K562 (cell line): Measurements from ENCODE around the gene EFCAB9. TPM values are rescaled to one million over a fixed set of nuclear protein-coding genes. Genes with fewer than 3 reads are reported as not detected.

Experiments
- ATAC-seq: fragments of 200-7000 bp; cut with Tn5 transposase; 3 replicates; pipeline ENCODE4 v1.9.1; 2020; ENCODE audit warnings: moderate library complexity
- BruUV-seq: library from RNA; stranded (reverse); fragments of 400-500 nt; replicated peaks from 2 replicates; lab custom pipeline; 2021; lab: Mats Ljungman, UMichigan
- CTCF ChIA-PET: fragments of 300-600 bp; formaldehyde crosslinking; extraction: SDS; loops from one replicate; lab custom pipeline; 2021; ENCODE audit warnings: low intra/inter-chr PET ratio; lab: Yijun Ruan, JAX
- POLR2A ChIA-PET: fragments of 300-600, 350-650 bp; sonication (Branson Sonifier 250); formaldehyde crosslinking; extraction: SDS; loops from one replicate; lab custom pipeline; 2021; ENCODE audit warnings: antibody characterized with exemption, inconsistent platforms; lab: Yijun Ruan, JAX
- DNase-seq, 4 experiments: peaks; one replicate each; pipeline versions ENCODE4 v3.0.0 to v3.0.0-alpha.2; 2011 to 2018; ENCODE audit warnings: low spot score in 3 of 4, mixed read lengths in 3 of 4; ENCODE audit errors: extremely low read depth in 1 of 4
- FAIRE-seq: peaks from 2 replicates; lab custom pipeline; 2011; peaks lifted over from hg19 to GRCh38; lab: Jason Lieb, UNC
- H2AFZ ChIP-seq: 2 replicates; pipeline ENCODE4 v1.6.0; 2011; ENCODE audit warnings: low read depth, low read length, control low read depth, inconsistent platforms
- H3K27ac ChIP-seq: fragments of 200-600 bp; 3 replicates; pipeline ENCODE4 v1.8.0; 2011; ENCODE audit warnings: low read depth, mild to moderate bottlenecking, control low read depth, inconsistent platforms, low read length, moderate library complexity, mixed read lengths; ENCODE audit errors: extremely low read depth
- H3K27me3 ChIP-seq, 2 experiments: fragments of 300-600 bp in 1 of 2; 2 replicates in 1 of 2; 3 replicates in 1 of 2; pipeline versions ENCODE4 v1.6.0 to v1.8.0; 2011; ENCODE audit warnings: inconsistent platforms in 2 of 2, low read length in 2 of 2, mild to moderate bottlenecking in 1 of 2, mixed read lengths in 1 of 2, moderate library complexity in 1 of 2; ENCODE audit not compliant: control insufficient read depth in 2 of 2, insufficient read depth in 2 of 2
- H3K36me3 ChIP-seq: fragments of 300-600 bp; 3 replicates; pipeline ENCODE4 v1.8.0; 2011; ENCODE audit warnings: mild to moderate bottlenecking, low read length, inconsistent platforms; ENCODE audit not compliant: control insufficient read depth, insufficient read depth
- H3K4me1 ChIP-seq, 2 experiments: fragments of 200-600 bp in 1 of 2; replicated peaks in 1 of 2; 2 replicates in 1 of 2; 3 replicates in 1 of 2; pipeline versions ENCODE4 v1.5.1 to v1.8.0; 2011; ENCODE audit warnings: inconsistent platforms in 2 of 2, low read length in 2 of 2, mild to moderate bottlenecking in 1 of 2, mixed read lengths in 1 of 2, moderate library complexity in 1 of 2; ENCODE audit not compliant: control insufficient read depth in 2 of 2, insufficient read depth in 2 of 2
- H3K4me2 ChIP-seq: 2 replicates; pipeline ENCODE4 v1.6.1; 2011; ENCODE audit warnings: low read length, control low read depth, inconsistent platforms, mixed read lengths; ENCODE audit not compliant: insufficient read depth
- H3K4me3 ChIP-seq: fragments of 200-600 bp; sonication (generic), shearing (Covaris generic); 2 replicates; pipeline ENCODE4 v1.5.1; 2016; ENCODE audit warnings: control low read depth, inconsistent platforms
- H3K79me2 ChIP-seq: fragments of 200-600 bp; 3 replicates; pipeline ENCODE4 v1.8.0; 2011; ENCODE audit warnings: low read length, inconsistent platforms; ENCODE audit not compliant: control insufficient read depth, insufficient read depth
- H3K9ac ChIP-seq, 2 experiments: 2 replicates each; pipeline versions ENCODE4 v1.6.0 to v1.6.1; 2011; ENCODE audit warnings: low read depth in 2 of 2, low read length in 2 of 2, control low read depth in 1 of 2, inconsistent platforms in 1 of 2, mild to moderate bottlenecking in 1 of 2, mixed read lengths in 1 of 2; ENCODE audit not compliant: insufficient read depth in 1 of 2
- H3K9me1 ChIP-seq: one replicate; pipeline ENCODE4 v1.6.0; 2011; ENCODE audit warnings: inconsistent platforms, mild to moderate bottlenecking, low read length, moderate library complexity; ENCODE audit not compliant: control insufficient read depth, insufficient read depth
- H3K9me3 ChIP-seq: replicated peaks from 2 replicates; pipeline ENCODE4 v1.5.1; 2011; ENCODE audit warnings: low read depth, low read length, inconsistent platforms; ENCODE audit not compliant: control insufficient read depth, insufficient read depth
- H4K20me1 ChIP-seq: replicated peaks from 2 replicates; pipeline ENCODE4 v1.6.1; 2011; ENCODE audit warnings: low read length, inconsistent platforms, mixed read lengths; ENCODE audit not compliant: control insufficient read depth, insufficient read depth
- DACH1 ChIP-seq: fragments of 450-650 bp; IDR thresholded peaks from 2 replicates; pipeline ENCODE4 v1.6.1; 2018; ENCODE audit not compliant: partially characterized antibody
- E2F3 ChIP-seq: fragments of 250-450 bp; sonication (Bioruptor Pico); IDR thresholded peaks from 2 replicates; pipeline ENCODE4 v1.4.0; 2020; ENCODE audit warnings: mild to moderate bottlenecking
- KLF10 ChIP-seq: fragments of 250-450 bp; sonication (Bioruptor Pico); IDR thresholded peaks from 2 replicates; pipeline ENCODE4 v1.6.1; 2021; ENCODE audit warnings: matching md5 sums
- KLF16 ChIP-seq: IDR thresholded peaks from 2 replicates; pipeline ENCODE4 v1.6.1; 2016; ENCODE audit warnings: antibody characterized with exemption
- MEF2A ChIP-seq: IDR thresholded peaks from 2 replicates; pipeline ENCODE4 v1.6.1; 2011; ENCODE audit warnings: low read depth, mild to moderate bottlenecking, low read length, moderate library complexity; ENCODE audit not compliant: control insufficient read depth
- NR2C2 ChIP-seq, 2 experiments: fragments of 200-800 bp in 1 of 2; sonication (Bioruptor generic) in 1 of 2; sonication (generic) in 1 of 2; formaldehyde crosslinking in 1 of 2; IDR thresholded peaks; 2 replicates each; pipeline versions ENCODE4 v1.6.1 to v1.8.0; 2016 to 2022; ENCODE audit warnings: mild to moderate bottlenecking in 1 of 2, missing compliant biosample characterization in 1 of 2, missing genetic modification characterization in 1 of 2, missing genetic modification reagents in 1 of 2
- SETDB1 ChIP-seq: IDR thresholded peaks from one replicate; pipeline ENCODE4 v1.6.1; 2012; ENCODE audit warnings: low read length, control low read depth, inconsistent platforms
- ZC3H4 ChIP-seq: sonication (generic); formaldehyde crosslinking; IDR thresholded peaks from 2 replicates; pipeline ENCODE4 v1.9.0; 2021; ENCODE audit warnings: missing genetic modification reagents, borderline replicate concordance
- ZNF146 ChIP-seq: IDR thresholded peaks from one replicate; pipeline ENCODE4 v1.6.1; 2018; ENCODE audit warnings: missing compliant biosample characterization; ENCODE audit not compliant: unreplicated experiment
- ZNF445 ChIP-seq: fragments of 250-450 bp; sonication (Bioruptor Pico); IDR thresholded peaks from 2 replicates; pipeline ENCODE4 v1.4.0; 2020; ENCODE audit warnings: low read depth, mild to moderate bottlenecking, moderate library complexity
- WGBS: fragments of 100-300 bp; shearing (Covaris generic); methylation state at CpG from one replicate; pipeline ENCODE4 v1.1.6; 2016; ENCODE audit warnings: low coverage, mixed read lengths; ENCODE audit not compliant: insufficient coverage; ENCODE audit errors: missing lambda C conversion rate; 5-methylcytosine and 5-hydroxymethylcytosine counted together
- in situ Hi-C: fragments of 300-500 bp; cut with MboI; formaldehyde crosslinking; loops from 4 replicates; pipeline ENCODE4 v1.15.0; 2018; ENCODE audit warnings: inconsistent platforms, mixed read lengths
- intact Hi-C: fragments of 100-400 bp; cut with micrococcal nuclease; formaldehyde crosslinking; loops from 2 replicates; pipeline ENCODE4 v1.14.2; 2022
- polyA plus RNA-seq, 8 experiments: library from polyadenylated mRNA; depleted of rRNA in 4 of 8; stranded (reverse) in 5 of 8; unstranded in 3 of 8; fragments of >200 nt; fragmentation: Nextera tagmentation in 2 of 8; fragmentation: Illumina TruSeq in 1 of 8; extraction: Ambion mirVana in 2 of 8; extraction: Trizol in 1 of 8; gene quantifications; 2 replicates each; pipeline versions ENCODE4 v1.2.1 to v1.2.3, GENCODE V29; 2011 to 2014; ENCODE audit warnings: inconsistent platforms in 1 of 8, missing spikeins in 1 of 8
- total RNA-seq, 7 experiments: library from RNA; depleted of rRNA in 6 of 7; stranded (reverse); fragments of >200 nt in 6 of 7; fragmentation: Illumina TruSeq in 2 of 7; extraction: Trizol in 2 of 7; gene quantifications; 2 replicates each; pipeline versions ENCODE4 v1.2.1 to v1.2.3, GENCODE V29; 2011 to 2021; ENCODE audit warnings: low replicate concordance in 1 of 7
- TF ChIP-seq, protein P1 (sequence below): fragments of 450-650 bp; formaldehyde crosslinking; IDR thresholded peaks from 2 replicates; pipeline ENCODE4 v1.4.0; 2020; ENCODE audit warnings: mild to moderate bottlenecking, moderate library complexity
- TF ChIP-seq, protein P2 (sequence below): fragments of 250-450 bp; sonication (Bioruptor Pico); IDR thresholded peaks from 2 replicates; pipeline ENCODE4 v1.4.0; 2020; ENCODE audit warnings: mild to moderate bottlenecking, moderate library complexity
- TF ChIP-seq, protein P3 (sequence below), 3 experiments: fragments of 200-800 bp in 1 of 3; fragments of 250-450 bp in 1 of 3; fragments of 450-650 bp in 1 of 3; sonication (Bioruptor Pico) in 1 of 3; sonication (Bioruptor generic) in 1 of 3; formaldehyde crosslinking in 1 of 3; IDR thresholded peaks; 2 replicates each; pipeline versions ENCODE4 v1.6.1 to v1.8.0; 2016 to 2022; ENCODE audit warnings: mild to moderate bottlenecking in 2 of 3, missing genetic modification characterization in 2 of 3, missing compliant biosample characterization in 1 of 3, moderate library complexity in 1 of 3

Gene EFCAB9
- total and polyA plus RNA-seq, 9 of the 15 experiments (the other 6 are each of a cell fraction or from before 2014, with no cell fraction given), result not detected

DNA sequence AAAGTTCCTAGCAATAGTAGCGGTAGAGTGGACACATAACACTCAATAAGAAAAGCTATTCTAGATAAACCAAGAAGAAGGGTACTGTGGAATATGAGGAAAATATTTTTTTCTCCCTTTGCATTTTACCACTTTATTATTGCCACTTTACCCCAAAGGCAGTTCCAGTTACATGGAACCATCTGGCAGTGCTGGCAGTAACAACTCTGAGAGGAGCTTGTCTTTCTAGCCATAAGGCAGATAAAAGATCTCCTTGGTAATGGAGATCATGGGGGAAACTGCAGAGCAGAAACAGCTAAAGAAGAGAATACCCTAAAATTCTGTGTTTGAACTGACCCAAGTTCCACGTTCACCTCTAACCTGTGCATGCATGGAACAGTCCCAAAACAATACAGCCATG lies 51.1 kb downstream of the EFCAB9 start (continued):
- TF ChIP-seq ZNF146 (CRISPR knock-in tag) (no peak), MEF2A (no peak), ZNF445 (no peak), KLF10 (CRISPR knock-in tag) (no peak), ZC3H4 (no peak)
- TF ChIP-seq, protein P1, sequence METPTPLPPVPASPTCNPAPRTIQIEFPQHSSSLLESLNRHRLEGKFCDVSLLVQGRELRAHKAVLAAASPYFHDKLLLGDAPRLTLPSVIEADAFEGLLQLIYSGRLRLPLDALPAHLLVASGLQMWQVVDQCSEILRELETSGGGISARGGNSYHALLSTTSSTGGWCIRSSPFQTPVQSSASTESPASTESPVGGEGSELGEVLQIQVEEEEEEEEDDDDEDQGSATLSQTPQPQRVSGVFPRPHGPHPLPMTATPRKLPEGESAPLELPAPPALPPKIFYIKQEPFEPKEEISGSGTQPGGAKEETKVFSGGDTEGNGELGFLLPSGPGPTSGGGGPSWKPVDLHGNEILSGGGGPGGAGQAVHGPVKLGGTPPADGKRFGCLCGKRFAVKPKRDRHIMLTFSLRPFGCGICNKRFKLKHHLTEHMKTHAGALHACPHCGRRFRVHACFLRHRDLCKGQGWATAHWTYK, result no peak
- TF ChIP-seq, all 486 proteins: peak for 0

- WGBS, result 0% methylated on average over 1 of the region's 1 CpG
- Histone ChIP-seq H3K4me2 (no peak overlapping the region), H2AFZ (no peak overlapping the region), H3K27me3 (peaks cover 0 to 12% of the 10 kb centered on the region in 2 experiments; a peak in 3 of 5 replicates), H3K9me3 (no peaks in the 10 kb centered on the region), H3K27ac (no peak overlapping the region), H3K79me2 (no peaks in the 10 kb centered on the region), H3K9me1 (no peaks in the 10 kb centered on the region), H4K20me1 (no peaks in the 10 kb centered on the region; the same call in 1 of the 2 replicates), H3K9ac (no peak overlapping the region), H3K4me3 (no peak overlapping the region), H3K36me3 (no peaks in the 10 kb centered on the region), H3K4me1 (no peaks in the 10 kb centered on the region)
- no TSS peak for BruUV-seq
- ChIA-PET CTCF (interaction anchor here (0.7 kb wide), 1 partner anchor 41 kb away, joined by 5 read pairs; no protein-coding TSS in a partner anchor), POLR2A (interaction anchor here (0.7 kb wide), 1 partner anchor 178 kb away, joined by 4 read pairs; no protein-coding TSS in a partner anchor)
- ATAC-seq, result no peak
- intact Hi-C loops, result no loop called here
- in situ Hi-C loops, result no loop called here
- DNase-seq, result no peak
- no peak for FAIRE-seq
- TF ChIP-seq KLF10 (CRISPR knock-in tag), result no peak
- TF ChIP-seq DACH1, result no peak
- TF ChIP-seq E2F3 (CRISPR knock-in tag), result no peak
- TF ChIP-seq KLF16, result no peak
- no peak for TF ChIP-seq SETDB1
- TF ChIP-seq, protein P2, sequence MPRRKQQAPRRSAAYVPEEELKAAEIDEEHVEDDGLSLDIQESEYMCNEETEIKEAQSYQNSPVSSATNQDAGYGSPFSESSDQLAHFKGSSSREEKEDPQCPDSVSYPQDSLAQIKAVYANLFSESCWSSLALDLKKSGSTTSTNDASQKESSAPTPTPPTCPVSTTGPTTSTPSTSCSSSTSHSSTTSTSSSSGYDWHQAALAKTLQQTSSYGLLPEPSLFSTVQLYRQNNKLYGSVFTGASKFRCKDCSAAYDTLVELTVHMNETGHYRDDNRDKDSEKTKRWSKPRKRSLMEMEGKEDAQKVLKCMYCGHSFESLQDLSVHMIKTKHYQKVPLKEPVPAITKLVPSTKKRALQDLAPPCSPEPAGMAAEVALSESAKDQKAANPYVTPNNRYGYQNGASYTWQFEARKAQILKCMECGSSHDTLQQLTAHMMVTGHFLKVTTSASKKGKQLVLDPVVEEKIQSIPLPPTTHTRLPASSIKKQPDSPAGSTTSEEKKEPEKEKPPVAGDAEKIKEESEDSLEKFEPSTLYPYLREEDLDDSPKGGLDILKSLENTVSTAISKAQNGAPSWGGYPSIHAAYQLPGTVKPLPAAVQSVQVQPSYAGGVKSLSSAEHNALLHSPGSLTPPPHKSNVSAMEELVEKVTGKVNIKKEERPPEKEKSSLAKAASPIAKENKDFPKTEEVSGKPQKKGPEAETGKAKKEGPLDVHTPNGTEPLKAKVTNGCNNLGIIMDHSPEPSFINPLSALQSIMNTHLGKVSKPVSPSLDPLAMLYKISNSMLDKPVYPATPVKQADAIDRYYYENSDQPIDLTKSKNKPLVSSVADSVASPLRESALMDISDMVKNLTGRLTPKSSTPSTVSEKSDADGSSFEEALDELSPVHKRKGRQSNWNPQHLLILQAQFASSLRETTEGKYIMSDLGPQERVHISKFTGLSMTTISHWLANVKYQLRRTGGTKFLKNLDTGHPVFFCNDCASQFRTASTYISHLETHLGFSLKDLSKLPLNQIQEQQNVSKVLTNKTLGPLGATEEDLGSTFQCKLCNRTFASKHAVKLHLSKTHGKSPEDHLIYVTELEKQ (CRISPR knock-in tag), result no peak
- TF ChIP-seq, protein P3, sequence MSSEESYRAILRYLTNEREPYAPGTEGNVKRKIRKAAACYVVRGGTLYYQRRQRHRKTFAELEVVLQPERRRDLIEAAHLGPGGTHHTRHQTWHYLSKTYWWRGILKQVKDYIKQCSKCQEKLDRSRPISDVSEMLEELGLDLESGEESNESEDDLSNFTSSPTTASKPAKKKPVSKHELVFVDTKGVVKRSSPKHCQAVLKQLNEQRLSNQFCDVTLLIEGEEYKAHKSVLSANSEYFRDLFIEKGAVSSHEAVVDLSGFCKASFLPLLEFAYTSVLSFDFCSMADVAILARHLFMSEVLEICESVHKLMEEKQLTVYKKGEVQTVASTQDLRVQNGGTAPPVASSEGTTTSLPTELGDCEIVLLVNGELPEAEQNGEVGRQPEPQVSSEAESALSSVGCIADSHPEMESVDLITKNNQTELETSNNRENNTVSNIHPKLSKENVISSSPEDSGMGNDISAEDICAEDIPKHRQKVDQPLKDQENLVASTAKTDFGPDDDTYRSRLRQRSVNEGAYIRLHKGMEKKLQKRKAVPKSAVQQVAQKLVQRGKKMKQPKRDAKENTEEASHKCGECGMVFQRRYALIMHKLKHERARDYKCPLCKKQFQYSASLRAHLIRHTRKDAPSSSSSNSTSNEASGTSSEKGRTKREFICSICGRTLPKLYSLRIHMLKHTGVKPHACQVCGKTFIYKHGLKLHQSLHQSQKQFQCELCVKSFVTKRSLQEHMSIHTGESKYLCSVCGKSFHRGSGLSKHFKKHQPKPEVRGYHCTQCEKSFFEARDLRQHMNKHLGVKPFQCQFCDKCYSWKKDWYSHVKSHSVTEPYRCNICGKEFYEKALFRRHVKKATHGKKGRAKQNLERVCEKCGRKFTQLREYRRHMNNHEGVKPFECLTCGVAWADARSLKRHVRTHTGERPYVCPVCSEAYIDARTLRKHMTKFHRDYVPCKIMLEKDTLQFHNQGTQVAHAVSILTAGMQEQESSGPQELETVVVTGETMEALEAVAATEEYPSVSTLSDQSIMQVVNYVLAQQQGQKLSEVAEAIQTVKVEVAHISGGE (CRISPR knock-in tag; IDR thresholded peaks at IDR 0.05), result no peak
- no peak for TF ChIP-seq NR2C2 (CRISPR knock-in tag; IDR thresholded peaks at IDR 0.05)
- TF ChIP-seq NR2C2 (tag; IDR thresholded peaks at IDR 0.05), result no peak
Measured at GRCh38 chr5:172245703-172246125, 51.7 kb downstream of the EFCAB9 start.
